GM21723 (cell line): ENCODE results near the gene ARHGEF38.
"Not testable (repeated sequence)": the region's sequence is repeated elsewhere in the genome, so short reads cannot be mapped to it uniquely, and the experiment has no call there.

Source experiments
- ATAC-seq: cut with Tn5 transposase; IDR thresholded peaks from one replicate; pipeline ENCODE4 v1.9.1; 2021; ENCODE audit warnings: mild to moderate bottlenecking, moderate library complexity; ENCODE audit not compliant: unreplicated experiment

Gene ARHGEF38

GRCh38 chr4:105605493-105605892 lies 53.1 kb downstream of the ARHGEF38 start:
- ATAC-seq, result no peak

- no peak for ATAC-seq
Observed at GRCh38 chr4:105607876-105608275, 55.5 kb downstream of the ARHGEF38 start.

GRCh38 chr4:105609819-105610218 lies 57.4 kb downstream of the ARHGEF38 start:
- not testable (repeated sequence) for ATAC-seq

GRCh38 chr4:105613306-105613705 lies 60.9 kb downstream of the ARHGEF38 start:
- ATAC-seq, result no peak

- ATAC-seq, result no peak
Observed at GRCh38 chr4:105619188-105619931, 66.9 kb downstream of the ARHGEF38 start.

- ATAC-seq, result no peak
Observed at GRCh38 chr4:105620640-105621323, 68.4 kb downstream of the ARHGEF38 start.

- no peak for ATAC-seq
Observed at GRCh38 chr4:105622269-105622668, 69.8 kb downstream of the ARHGEF38 start.

GRCh38 chr4:105623099-105623498 lies 70.7 kb downstream of the ARHGEF38 start:
- no peak for ATAC-seq

GRCh38 chr4:105624530-105624929 lies 72.1 kb downstream of the ARHGEF38 start:
- ATAC-seq, result peak; percentile 68

GRCh38 chr4:105625214-105625613 lies 72.8 kb downstream of the ARHGEF38 start:
- ATAC-seq, result no peak

- ATAC-seq, result no peak
Observed at GRCh38 chr4:105626846-105627245, 74.4 kb downstream of the ARHGEF38 start.

GRCh38 chr4:105627620-105628019 lies 75.2 kb downstream of the ARHGEF38 start:
- ATAC-seq, result no peak

- ATAC-seq, result no peak
Observed at GRCh38 chr4:105630670-105631655, 78.5 kb downstream of the ARHGEF38 start.

GRCh38 chr4:105631818-105632400 lies 79.5 kb downstream of the ARHGEF38 start:
- peak; percentile 36 for ATAC-seq

GRCh38 chr4:105632599-105632998 lies 80.2 kb downstream of the ARHGEF38 start:
- ATAC-seq, result peak; percentile 48

GRCh38 chr4:105633241-105633640 lies 80.8 kb downstream of the ARHGEF38 start:
- no peak for ATAC-seq

GRCh38 chr4:105634402-105635080 lies 82.1 kb downstream of the ARHGEF38 start:
- ATAC-seq, result peak; percentile 53

GRCh38 chr4:105637408-105638176 lies 85.2 kb downstream of the ARHGEF38 start:
- ATAC-seq, result peak; percentile 76

- no peak for ATAC-seq
Observed at GRCh38 chr4:105641845-105642244, 89.4 kb downstream of the ARHGEF38 start.
